Transverse colon (tissue), 4 donors: ENCODE data around the gene ANKRD11. TPM values are rescaled to one million over a fixed set of nuclear protein-coding genes. Genes with fewer than 3 reads are reported as not detected.

Source experiments
- DNase-seq: peaks from one replicate; pipeline ENCODE4 v3.0.0-alpha.2; 2019
- H3K27ac ChIP-seq, 4 donors: fragments of 200-600 bp; sonication (generic); 2 replicates each; pipeline ENCODE4 v1.5.1; 2016 to 2018; ENCODE audit warnings: inconsistent platforms in 4 of 4
- H3K27me3 ChIP-seq: fragments of 200-600 bp; sonication (generic); 2 replicates; pipeline ENCODE4 v1.5.1; 2017; ENCODE audit warnings: inconsistent platforms
- H3K36me3 ChIP-seq, 4 donors: fragments of 200-600 bp; sonication (generic); 2 replicates each; pipeline ENCODE4 v1.5.1; 2017 to 2019; ENCODE audit warnings: inconsistent platforms in 4 of 4
- H3K4me1 ChIP-seq, 4 donors: fragments of 200-600 bp; sonication (generic); 2 replicates each; pipeline ENCODE4 v1.5.1; 2017 to 2020; ENCODE audit warnings: inconsistent platforms in 4 of 4
- H3K4me3 ChIP-seq, 4 donors: fragments of 200-600 bp; sonication (generic); 1 replicate in 1 of 4; 2 replicates in 3 of 4; pipeline versions ENCODE4 v1.5.1 to v1.6.1; 2017 to 2019; ENCODE audit warnings: inconsistent platforms in 4 of 4
- H3K9me3 ChIP-seq, 2 donors: fragments of 200-600 bp; sonication (generic); 2 replicates each; pipeline ENCODE4 v1.5.1; 2017 to 2019; ENCODE audit warnings: inconsistent platforms in 2 of 2
- CTCF ChIP-seq, 5 experiments: fragments of 200-600 bp in 3 of 5; fragments of 450-650 bp in 2 of 5; sonication (generic) in 3 of 5; IDR thresholded peaks; 1 replicate in 2 of 5; 2 replicates in 3 of 5; pipeline ENCODE4 v1.5.1; 2016 to 2017; ENCODE audit warnings: antibody characterized with exemption in 5 of 5, inconsistent platforms in 3 of 5, mild to moderate bottlenecking in 2 of 5, moderate library complexity in 1 of 5
- EP300 ChIP-seq: sonication (generic); formaldehyde crosslinking; IDR thresholded peaks from one replicate; pipeline ENCODE4 v1.6.1; 2017; ENCODE audit warnings: antibody characterized with exemption, low read depth
- POLR2A ChIP-seq: fragments of 450-650 bp; IDR thresholded peaks from one replicate; pipeline ENCODE4 v1.6.1; 2016; ENCODE audit warnings: antibody characterized with exemption, mild to moderate bottlenecking, moderate library complexity
- POLR2AphosphoS5 ChIP-seq, 3 donors: sonication (generic); formaldehyde crosslinking; IDR thresholded peaks; one replicate each; pipeline ENCODE4 v1.6.1; 2016; ENCODE audit warnings: antibody characterized with exemption in 3 of 3
- WGBS, 2 donors: methylation state at CpG; one replicate each; pipeline ENCODE4 v1.1.5; 2018; ENCODE audit warnings: low coverage in 1 of 2; 5-methylcytosine and 5-hydroxymethylcytosine counted together
- in situ Hi-C, 4 donors: fragments of 200-750 bp; cut with MboI; loops; one replicate each; pipeline versions ENCODE4 v1.15.0 to v1.15.1; 2017; ENCODE audit warnings: low sequenced_read_pairs in 3 of 4, low pct_ligation_motif_present in 1 of 4, low pct_unique_long_range_greater_than_20kb in 1 of 4
- intact Hi-C: fragments of 100-400 bp; cut with DNase I; formaldehyde crosslinking; loops from one replicate; pipeline ENCODE4 v1.15.1; 2023; ENCODE audit warnings: low total_unique reads
- total RNA-seq, 4 donors: library from RNA; depleted of rRNA; stranded (reverse); fragments of >200 nt; gene quantifications; one replicate each; pipeline ENCODE4 v1.1.0, GENCODE V29; 2016

The ANKRD11 gene
- total RNA-seq, 4 donors from 2014 or later = 109 to 281 (median 142) TPM

- peak overlapping the region; percentile 33 to 76 (median 56) for H3K27ac ChIP-seq
- no peak for DNase-seq
- H3K36me3 ChIP-seq = no peaks in the 10 kb centered on the region
- in situ Hi-C loops = no loop called here
- H3K4me3 ChIP-seq = no peak overlapping the region
- no peaks in the 10 kb centered on the region for H3K9me3 ChIP-seq
- 92 to 100% methylated on average over 2 to 14 of the region's 14 CpGs for WGBS, 2 donors
- no peak for TF ChIP-seq EP300
- no peak for TF ChIP-seq CTCF (IDR thresholded peaks at IDR 0.05)
- no peak for TF ChIP-seq POLR2AphosphoS5 (IDR thresholded peaks at IDR 0.05)
- TF ChIP-seq POLR2A = no peak
- intact Hi-C loops = no loop called here
- peaks cover 35 to 76% (median 60%) of the 10 kb centered on the region in 4 donors for H3K4me1 ChIP-seq
- H3K27me3 ChIP-seq = no peaks in the 10 kb centered on the region
Observed at GRCh38 chr16:89316701-89317100, 173.7 kb downstream of the ANKRD11 start.

- no peak for TF ChIP-seq CTCF (IDR thresholded peaks at IDR 0.05)
- TF ChIP-seq POLR2AphosphoS5 (IDR thresholded peaks at IDR 0.05) = peak in 1 of 3 donors; percentile 10
- no peak for TF ChIP-seq POLR2A
- in situ Hi-C loops (no loop called here), intact Hi-C loops (no loop called here)
- peak; percentile 41 for DNase-seq
- H3K9me3 ChIP-seq = no peaks in the 10 kb centered on the region
- peak overlapping the region; percentile 42 to 76 (median 56) for H3K27ac ChIP-seq
- H3K36me3 ChIP-seq = no peaks in the 10 kb centered on the region
- no peaks in the 10 kb centered on the region for H3K27me3 ChIP-seq
- no peak overlapping the region for H3K4me3 ChIP-seq
- H3K4me1 ChIP-seq = peaks cover 30 to 71% (median 52%) of the 10 kb centered on the region in 4 donors
- WGBS, 2 donors = 57 to 100% methylated on average over 1 to 20 of the region's 20 CpGs
Observed at GRCh38 chr16:89315791-89316581, 174.4 kb downstream of the ANKRD11 start.

DNA sequence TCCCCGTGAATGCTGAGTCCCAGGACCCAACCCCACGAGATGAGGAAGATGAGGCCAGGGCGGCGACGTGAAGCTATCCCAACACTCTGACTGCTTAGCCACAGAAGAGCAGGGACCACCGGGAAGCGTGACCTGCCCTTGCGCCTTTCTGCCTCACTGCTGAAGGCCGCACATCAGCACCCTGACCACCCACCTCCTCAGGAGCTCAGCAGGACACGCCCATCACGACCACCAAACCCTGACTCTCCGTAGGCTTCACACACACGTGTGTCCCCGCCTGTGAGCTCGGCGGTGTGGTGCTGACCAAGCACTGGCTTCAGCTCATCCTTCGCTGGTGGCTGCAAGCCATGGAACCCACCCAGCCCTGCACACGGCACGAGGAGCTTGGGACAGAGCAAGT lies 175.1 kb downstream of the ANKRD11 start:
- no peaks in the 10 kb centered on the region for H3K9me3 ChIP-seq
- H3K4me1 ChIP-seq = peaks cover 22 to 64% (median 45%) of the 10 kb centered on the region in 4 donors
- H3K36me3 ChIP-seq = no peaks in the 10 kb centered on the region
- no peaks in the 10 kb centered on the region for H3K27me3 ChIP-seq
- no peak for TF ChIP-seq EP300
- TF ChIP-seq POLR2AphosphoS5 (IDR thresholded peaks at IDR 0.05) = no peak
- TF ChIP-seq POLR2A = no peak
- no peak for TF ChIP-seq CTCF (IDR thresholded peaks at IDR 0.05)
- in situ Hi-C loops = no loop called here
- intact Hi-C loops = no loop called here
- WGBS, 2 donors = 80 to 88% methylated on average over 2 to 17 of the region's 19 CpGs
- no peak for DNase-seq
- H3K27ac ChIP-seq = peak overlapping the region; percentile 42 to 76 (median 56)
- no peak overlapping the region for H3K4me3 ChIP-seq

GRCh38 chr16:89314854-89315253 lies 175.5 kb downstream of the ANKRD11 start:
- no peak overlapping the region for H3K4me3 ChIP-seq
- H3K27ac ChIP-seq = peak overlapping the region in 2 of 4 donors; percentile 14 to 76
- H3K9me3 ChIP-seq = no peaks in the 10 kb centered on the region
- WGBS, 2 donors = 81% methylated on average over 8 of the region's 8 CpGs; no CpG with 5 or more reads in 1 of the 2 donors
- H3K4me1 ChIP-seq = peaks cover 18 to 59% (median 41%) of the 10 kb centered on the region in 4 donors
- H3K36me3 ChIP-seq = no peaks in the 10 kb centered on the region
- H3K27me3 ChIP-seq = no peaks in the 10 kb centered on the region
- in situ Hi-C loops = no loop called here
- no peak for DNase-seq
- intact Hi-C loops = no loop called here
- no peak for TF ChIP-seq POLR2A
- TF ChIP-seq EP300 = no peak
- no peak for TF ChIP-seq POLR2AphosphoS5 (IDR thresholded peaks at IDR 0.05)
- TF ChIP-seq CTCF (IDR thresholded peaks at IDR 0.05) = no peak
